Brain microvascular endothelial cell (primary cell): ENCODE data around the gene MROH2B.

Experiments
- DNase-seq: peaks from one replicate; pipeline ENCODE4 v3.0.0-alpha.2; 2020
- H3K27ac ChIP-seq: fragments of 250-450 bp; sonication (Bioruptor Pico); 2 replicates; pipeline ENCODE4 v1.5.1; 2020; ENCODE audit warnings: mild to moderate bottlenecking, moderate library complexity
- H3K27me3 ChIP-seq: fragments of 250-450 bp; sonication (Bioruptor Pico); replicated peaks from 2 replicates; pipeline ENCODE4 v1.5.1; 2020; ENCODE audit warnings: mild to moderate bottlenecking
- H3K36me3 ChIP-seq: fragments of 250-450 bp; sonication (Bioruptor Pico); replicated peaks from 2 replicates; pipeline ENCODE4 v1.5.1; 2020; ENCODE audit warnings: mild to moderate bottlenecking
- H3K4me3 ChIP-seq: 2 replicates; pipeline ENCODE4 v1.5.1; 2011; ENCODE audit warnings: low read depth, mild to moderate bottlenecking, control low read depth, low read length, moderate library complexity
- in situ Hi-C: cut with HindIII; loops from 2 replicates; pipeline ENCODE4 v1.10.0; 2017; ENCODE audit warnings: low sequenced_read_pairs, low pct_ligation_motif_present
- TF ChIP-seq, protein P1 (sequence below): IDR thresholded peaks from 2 replicates; pipeline ENCODE4 v1.5.1; 2011; ENCODE audit warnings: low read depth, mild to moderate bottlenecking, moderate library complexity, low read length, control low read depth, inconsistent platforms; ENCODE audit errors: missing control alignments

MROH2B gene

DNA sequence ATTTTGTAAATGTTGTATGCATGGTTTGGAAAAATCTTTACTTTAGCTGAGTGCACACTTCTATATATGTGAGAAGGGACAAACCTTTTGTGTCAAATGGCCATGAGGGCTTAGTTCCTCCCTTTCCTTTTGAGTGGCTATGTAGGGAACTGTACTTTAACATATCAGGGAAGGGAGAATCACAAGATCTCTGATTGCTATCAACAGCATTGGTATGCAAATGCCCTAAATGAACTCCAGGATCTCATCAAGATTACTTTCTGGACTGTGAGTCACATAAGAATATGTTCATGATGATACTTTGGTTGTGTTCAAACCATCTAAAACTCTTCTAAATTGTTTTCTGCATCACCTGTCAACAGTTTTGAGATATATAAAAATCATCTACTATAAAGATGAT lies 31.2 kb upstream of the MROH2B start:
- Histone ChIP-seq H3K27me3 (no peaks in the 10 kb centered on the region), H3K36me3 (no peaks in the 10 kb centered on the region), H3K27ac (no peak overlapping the region), H3K4me3 (no peak overlapping the region)
- TF ChIP-seq, protein P1, sequence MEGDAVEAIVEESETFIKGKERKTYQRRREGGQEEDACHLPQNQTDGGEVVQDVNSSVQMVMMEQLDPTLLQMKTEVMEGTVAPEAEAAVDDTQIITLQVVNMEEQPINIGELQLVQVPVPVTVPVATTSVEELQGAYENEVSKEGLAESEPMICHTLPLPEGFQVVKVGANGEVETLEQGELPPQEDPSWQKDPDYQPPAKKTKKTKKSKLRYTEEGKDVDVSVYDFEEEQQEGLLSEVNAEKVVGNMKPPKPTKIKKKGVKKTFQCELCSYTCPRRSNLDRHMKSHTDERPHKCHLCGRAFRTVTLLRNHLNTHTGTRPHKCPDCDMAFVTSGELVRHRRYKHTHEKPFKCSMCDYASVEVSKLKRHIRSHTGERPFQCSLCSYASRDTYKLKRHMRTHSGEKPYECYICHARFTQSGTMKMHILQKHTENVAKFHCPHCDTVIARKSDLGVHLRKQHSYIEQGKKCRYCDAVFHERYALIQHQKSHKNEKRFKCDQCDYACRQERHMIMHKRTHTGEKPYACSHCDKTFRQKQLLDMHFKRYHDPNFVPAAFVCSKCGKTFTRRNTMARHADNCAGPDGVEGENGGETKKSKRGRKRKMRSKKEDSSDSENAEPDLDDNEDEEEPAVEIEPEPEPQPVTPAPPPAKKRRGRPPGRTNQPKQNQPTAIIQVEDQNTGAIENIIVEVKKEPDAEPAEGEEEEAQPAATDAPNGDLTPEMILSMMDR, result no peak
- DNase-seq, result no peak
- in situ Hi-C loops, result no loop called here

DNA sequence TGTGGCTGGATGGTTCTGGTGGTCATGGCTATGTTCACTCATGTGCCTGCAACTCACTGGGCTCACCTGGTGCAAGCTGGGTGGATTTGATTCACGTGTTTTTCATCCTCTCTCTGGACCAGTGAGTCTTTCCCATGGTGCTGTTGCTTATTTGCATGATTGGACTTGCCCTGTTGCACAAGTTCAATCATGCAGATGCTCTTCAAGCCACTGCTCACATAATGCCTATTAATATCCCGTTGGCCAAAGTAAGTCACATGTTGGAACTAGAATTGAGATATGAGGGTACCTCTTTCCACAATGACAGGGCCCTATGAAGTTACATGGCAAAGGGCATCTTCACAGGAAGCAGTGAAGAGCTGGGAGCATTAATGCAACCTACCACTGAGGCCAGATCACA lies 26.5 kb upstream of the MROH2B start:
- no peak for DNase-seq
- in situ Hi-C loops, result no loop called here
- TF ChIP-seq, protein P1, result no peak
- H3K36me3 ChIP-seq, result no peaks in the 10 kb centered on the region
- H3K27ac ChIP-seq, result no peak overlapping the region
- H3K27me3 ChIP-seq, result no peaks in the 10 kb centered on the region
- no peak overlapping the region for H3K4me3 ChIP-seq

DNA sequence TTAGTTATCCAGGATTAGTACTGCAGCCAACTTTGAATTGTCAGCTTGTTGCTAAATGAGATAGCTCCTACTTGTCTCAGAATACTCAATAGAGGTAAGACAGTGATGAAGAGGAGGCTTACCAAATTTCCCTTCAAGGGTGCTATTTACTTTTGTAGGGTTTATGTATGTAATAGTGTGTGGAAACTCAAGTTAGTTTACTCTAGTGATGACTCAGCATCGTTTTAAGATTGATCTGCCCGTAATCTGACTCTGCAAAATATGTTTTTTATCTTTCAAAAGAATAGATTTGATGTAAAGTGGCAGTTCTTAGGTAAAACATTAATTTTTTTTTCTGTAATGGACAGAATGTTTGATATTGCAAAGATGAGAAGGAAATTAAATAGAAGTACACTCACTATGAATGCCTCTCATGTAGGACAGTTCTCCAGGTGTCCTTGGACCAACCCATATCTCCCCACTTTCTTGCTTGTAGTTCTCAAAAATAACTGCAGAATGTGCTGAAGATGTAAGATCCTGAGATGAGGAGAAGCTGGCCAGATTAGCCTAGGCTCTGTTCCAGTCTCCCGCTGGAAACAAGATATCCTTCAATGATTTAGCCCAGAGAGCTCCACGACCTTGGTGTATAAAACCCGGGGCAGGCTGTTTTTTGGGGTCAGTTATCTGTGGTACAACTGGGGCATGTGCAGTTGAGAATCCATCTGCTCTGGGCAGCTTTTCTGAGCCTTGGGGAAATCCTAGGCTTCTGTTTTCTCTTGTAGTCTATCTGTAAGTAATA lies 24.4 kb upstream of the MROH2B start:
- DNase-seq, result no peak
- no peak overlapping the region for H3K27ac ChIP-seq
- no peak overlapping the region for H3K4me3 ChIP-seq
- no peaks in the 10 kb centered on the region for H3K27me3 ChIP-seq
- no peaks in the 10 kb centered on the region for H3K36me3 ChIP-seq
- TF ChIP-seq, protein P1, result no peak
- in situ Hi-C loops, result no loop called here

DNA sequence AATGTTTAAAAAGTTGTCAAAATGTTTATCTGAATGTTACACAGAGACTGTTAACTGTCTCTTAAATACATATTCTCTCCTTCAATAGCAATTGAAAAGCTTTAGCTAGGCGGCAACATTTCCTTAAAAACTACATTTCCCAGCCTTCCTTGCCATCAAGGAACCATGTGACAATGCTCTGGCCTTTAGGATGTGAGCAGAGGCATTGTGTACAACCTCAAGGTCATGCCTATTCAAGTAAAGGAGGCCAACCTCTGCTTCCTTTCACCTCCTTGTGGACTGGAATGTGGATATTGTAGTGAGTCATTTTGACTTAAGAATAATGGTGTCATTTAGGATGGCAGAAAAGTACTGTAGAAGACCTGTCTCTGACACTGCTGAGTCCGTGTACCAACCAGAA lies 23.7 kb upstream of the MROH2B start:
- DNase-seq, result no peak
- no peaks in the 10 kb centered on the region for H3K36me3 ChIP-seq
- in situ Hi-C loops, result no loop called here
- H3K27me3 ChIP-seq, result no peaks in the 10 kb centered on the region
- H3K27ac ChIP-seq, result no peak overlapping the region
- H3K4me3 ChIP-seq, result no peak overlapping the region
- TF ChIP-seq, protein P1, result no peak

DNA sequence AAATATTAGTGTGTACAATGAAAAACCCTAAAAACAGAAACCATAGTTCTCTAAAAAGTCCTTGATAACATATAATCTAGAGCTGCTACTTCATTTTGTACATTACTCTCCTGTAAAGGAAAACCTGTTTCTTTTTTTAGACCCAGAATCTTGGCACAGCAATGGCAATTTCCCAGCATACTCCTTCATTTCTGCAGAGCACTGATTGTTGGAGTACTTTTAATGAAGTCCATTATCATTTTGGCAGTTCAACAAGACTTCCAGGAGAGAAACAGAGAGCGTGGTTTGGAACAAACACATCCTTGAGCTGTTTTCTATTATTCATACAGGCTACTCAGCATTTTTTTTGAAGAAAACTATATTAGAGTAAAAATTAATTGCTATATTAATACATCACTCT lies 22.7 kb upstream of the MROH2B start:
- in situ Hi-C loops, result no loop called here
- H3K4me3 ChIP-seq, result no peak overlapping the region
- H3K27me3 ChIP-seq, result no peaks in the 10 kb centered on the region
- no peak overlapping the region for H3K27ac ChIP-seq
- H3K36me3 ChIP-seq, result no peaks in the 10 kb centered on the region
- TF ChIP-seq, protein P1, result no peak
- DNase-seq, result no peak

DNA sequence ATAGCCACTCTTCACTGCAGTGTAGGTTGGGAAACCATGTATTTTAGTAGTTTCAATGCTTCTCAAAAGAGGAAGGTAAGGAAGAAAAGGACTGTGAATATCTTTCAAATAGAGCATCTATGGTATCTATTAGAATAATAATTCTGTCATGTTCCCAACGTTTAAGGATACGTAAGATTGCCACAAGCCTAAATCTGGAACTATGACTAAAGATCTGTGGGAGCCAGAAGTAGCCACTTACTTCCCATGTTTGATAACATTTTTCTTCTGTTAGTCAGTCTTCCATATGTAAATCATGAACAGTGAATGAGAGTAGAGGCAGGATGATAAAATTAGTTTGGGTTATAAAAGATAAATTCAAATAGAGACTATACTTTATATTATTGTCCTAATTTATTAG lies 16.3 kb upstream of the MROH2B start:
- TF ChIP-seq, protein P1, result no peak
- no peak overlapping the region for H3K4me3 ChIP-seq
- no peaks in the 10 kb centered on the region for H3K36me3 ChIP-seq
- in situ Hi-C loops, result no loop called here
- H3K27me3 ChIP-seq, result no peaks in the 10 kb centered on the region
- DNase-seq, result peak; percentile 65
- peak overlapping the region; percentile 23 for H3K27ac ChIP-seq
